T-helper 1 cell treated with Interleukin-12 subunit alpha and Interleukin-12 subunit beta and Interleukin-4 antibody, amounts not matched to agents 30 μg/mL and 1 μg/mL, for 36 hours (primary cell): ENCODE measurements around the gene SLC2A4RG.

Source experiments
- H3K27ac Mint-ChIP-seq: one replicate; pipeline ENCODE4 v1.8.0; 2021; ENCODE audit warnings: mild to moderate bottlenecking, mixed read lengths
- H3K27me3 Mint-ChIP-seq: one replicate; pipeline ENCODE4 v1.8.0; 2021; ENCODE audit warnings: low read depth, mixed read lengths
- H3K36me3 Mint-ChIP-seq: one replicate; pipeline ENCODE4 v1.8.0; 2021; ENCODE audit warnings: low read depth, mixed read lengths
- H3K4me1 Mint-ChIP-seq: one replicate; pipeline ENCODE4 v1.8.0; 2021; ENCODE audit warnings: low read depth, mixed read lengths
- H3K4me3 Mint-ChIP-seq: one replicate; pipeline ENCODE4 v1.8.0; 2021; ENCODE audit warnings: mild to moderate bottlenecking, moderate library complexity, mixed read lengths
- H3K9me3 Mint-ChIP-seq: one replicate; pipeline ENCODE4 v1.8.0; 2021; ENCODE audit warnings: mixed read lengths

Gene SLC2A4RG

DNA sequence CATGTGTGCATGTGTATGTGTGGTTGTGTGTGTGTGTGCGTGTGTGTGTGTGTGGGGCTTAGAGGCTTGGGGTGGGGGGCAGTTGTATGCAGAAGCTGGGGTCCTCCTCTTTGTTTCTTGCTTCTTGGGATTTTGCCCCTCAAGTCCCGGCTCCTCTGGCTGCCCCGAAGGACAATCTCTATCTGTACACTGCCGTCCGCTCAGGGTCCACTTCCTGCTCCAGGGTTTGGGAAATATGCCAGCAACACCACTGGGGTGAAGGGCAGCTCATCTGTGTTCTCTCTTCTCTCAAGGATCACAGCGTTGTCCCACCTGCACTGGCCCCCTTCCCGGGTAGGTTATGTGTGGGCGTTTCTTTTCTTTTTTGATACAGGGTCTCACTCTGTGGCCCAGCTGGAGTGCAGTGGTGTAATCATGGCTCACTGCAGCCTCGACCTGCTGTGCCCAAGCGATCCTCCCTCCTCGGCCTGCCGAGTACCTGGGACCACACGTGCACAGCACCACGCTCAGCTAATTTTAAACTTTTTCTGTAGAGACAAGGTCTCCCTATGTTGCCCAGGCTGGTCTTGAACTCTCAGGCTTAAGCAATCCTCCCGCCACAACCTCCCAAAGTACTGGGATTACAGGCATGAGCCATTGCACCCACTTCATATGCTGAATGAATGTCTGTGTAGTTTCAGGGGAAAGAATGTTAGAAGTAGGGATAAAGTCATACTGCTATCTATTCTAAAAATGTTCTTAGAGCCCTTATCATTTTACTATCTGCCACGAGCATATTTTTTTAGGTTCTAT lies 25.7 kb downstream of the SLC2A4RG start:
- no peaks in the 10 kb centered on the region for H3K4me1 Mint-ChIP-seq
- no peaks in the 10 kb centered on the region for H3K9me3 Mint-ChIP-seq
- no peak overlapping the region for H3K27ac Mint-ChIP-seq
- no peaks in the 10 kb centered on the region for H3K36me3 Mint-ChIP-seq
- peaks cover 15% of the 10 kb centered on the region for H3K27me3 Mint-ChIP-seq
- no peak overlapping the region for H3K4me3 Mint-ChIP-seq

DNA sequence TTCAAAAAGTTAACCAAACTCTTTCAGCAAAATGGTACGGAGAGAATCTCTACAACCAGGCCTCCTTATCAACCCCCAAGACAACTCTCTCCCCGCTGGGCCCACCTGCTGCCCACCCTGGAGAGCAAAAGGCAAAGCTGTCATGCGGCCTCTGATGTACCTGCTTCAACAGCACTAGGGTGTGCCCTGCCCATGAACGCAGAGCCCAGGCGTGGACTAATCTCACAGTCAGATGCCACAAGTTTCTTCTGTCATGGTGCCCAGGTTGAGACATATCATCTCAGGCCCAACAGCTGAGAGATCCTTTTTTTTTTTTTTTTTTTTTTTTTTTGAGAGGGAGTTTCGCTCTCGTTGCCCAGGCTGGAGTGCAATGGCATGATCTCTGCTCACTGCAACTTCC lies 26.3 kb downstream of the SLC2A4RG start:
- Mint-ChIP-seq H3K36me3 (no peaks in the 10 kb centered on the region), H3K9me3 (no peaks in the 10 kb centered on the region)

DNA sequence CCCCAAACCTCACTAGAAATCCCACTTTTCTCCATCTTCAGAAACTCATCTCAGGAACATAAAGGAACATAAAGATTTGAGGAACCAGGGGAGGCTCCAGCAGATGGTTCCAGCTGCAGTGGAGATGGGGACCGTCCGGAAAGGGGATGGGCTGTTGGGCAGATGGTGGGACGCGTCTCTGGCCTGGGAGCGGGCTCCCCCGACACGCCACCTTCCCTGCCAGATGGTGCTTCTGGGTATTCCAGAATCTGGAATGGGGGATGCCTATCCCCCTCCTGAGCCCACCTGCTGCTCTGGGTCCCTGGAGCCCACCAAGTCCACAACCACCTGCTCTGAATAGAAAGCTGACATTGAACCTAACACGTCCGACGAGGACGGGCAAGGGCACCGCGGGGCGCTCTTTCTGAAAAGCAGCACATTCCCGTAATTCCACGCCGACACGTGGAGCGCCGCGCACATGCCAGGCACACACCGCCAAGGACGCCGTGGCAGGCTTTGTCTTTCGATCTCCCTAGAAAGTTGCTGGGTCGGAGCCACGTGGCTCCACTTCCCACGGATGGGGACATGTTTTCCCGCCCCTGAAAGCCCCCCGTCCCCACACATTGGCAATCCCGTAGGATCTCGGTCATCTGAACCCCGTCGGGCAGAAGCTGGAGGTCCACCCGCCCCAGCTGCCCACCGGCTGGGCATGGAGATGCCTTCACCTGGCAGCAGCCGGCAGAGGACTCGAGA lies 27.3 kb downstream of the SLC2A4RG start:
- Mint-ChIP-seq H3K27me3 (peaks cover 15% of the 10 kb centered on the region), H3K4me3 (no peak overlapping the region), H3K27ac (no peak overlapping the region), H3K9me3 (no peaks in the 10 kb centered on the region), H3K36me3 (no peaks in the 10 kb centered on the region), H3K4me1 (no peaks in the 10 kb centered on the region)

More for the DNA sequence above, 26.3 kb downstream of the SLC2A4RG start:
- H3K4me3 Mint-ChIP-seq, result no peak overlapping the region
- no peaks in the 10 kb centered on the region for H3K4me1 Mint-ChIP-seq
- H3K27ac Mint-ChIP-seq, result no peak overlapping the region
- peaks cover 15% of the 10 kb centered on the region for H3K27me3 Mint-ChIP-seq

GRCh38 chr20:63767456-63767855 lies 27.9 kb downstream of the SLC2A4RG start:
- Mint-ChIP-seq H3K9me3 (no peaks in the 10 kb centered on the region), H3K4me1 (no peaks in the 10 kb centered on the region), H3K27ac (no peak overlapping the region), H3K36me3 (no peaks in the 10 kb centered on the region), H3K4me3 (no peak overlapping the region), H3K27me3 (peaks cover 9% of the 10 kb centered on the region)

DNA sequence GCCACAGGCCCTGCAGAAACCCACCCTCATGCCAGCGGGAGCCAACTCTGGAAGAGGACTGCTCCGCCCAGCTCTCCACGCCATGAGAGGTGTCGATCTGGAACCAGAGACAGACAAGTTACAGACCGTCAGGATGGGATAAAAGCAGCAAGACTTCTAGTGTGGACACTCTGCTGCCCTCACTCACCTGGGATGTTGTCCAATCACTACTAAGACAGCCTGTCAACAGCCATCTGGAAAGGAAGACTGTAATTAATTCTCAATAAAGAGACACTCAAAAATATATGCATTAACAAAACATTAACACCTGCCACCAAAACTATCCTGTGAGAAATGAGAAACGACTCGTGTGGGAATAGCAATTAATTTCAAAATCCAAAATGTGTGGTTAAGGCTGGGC lies 28.3 kb downstream of the SLC2A4RG start:
- H3K27ac Mint-ChIP-seq, result no peak overlapping the region
- no peaks in the 10 kb centered on the region for H3K9me3 Mint-ChIP-seq
- peaks cover 6% of the 10 kb centered on the region for H3K27me3 Mint-ChIP-seq
- no peaks in the 10 kb centered on the region for H3K36me3 Mint-ChIP-seq
- no peak overlapping the region for H3K4me3 Mint-ChIP-seq
- H3K4me1 Mint-ChIP-seq, result no peaks in the 10 kb centered on the region

DNA sequence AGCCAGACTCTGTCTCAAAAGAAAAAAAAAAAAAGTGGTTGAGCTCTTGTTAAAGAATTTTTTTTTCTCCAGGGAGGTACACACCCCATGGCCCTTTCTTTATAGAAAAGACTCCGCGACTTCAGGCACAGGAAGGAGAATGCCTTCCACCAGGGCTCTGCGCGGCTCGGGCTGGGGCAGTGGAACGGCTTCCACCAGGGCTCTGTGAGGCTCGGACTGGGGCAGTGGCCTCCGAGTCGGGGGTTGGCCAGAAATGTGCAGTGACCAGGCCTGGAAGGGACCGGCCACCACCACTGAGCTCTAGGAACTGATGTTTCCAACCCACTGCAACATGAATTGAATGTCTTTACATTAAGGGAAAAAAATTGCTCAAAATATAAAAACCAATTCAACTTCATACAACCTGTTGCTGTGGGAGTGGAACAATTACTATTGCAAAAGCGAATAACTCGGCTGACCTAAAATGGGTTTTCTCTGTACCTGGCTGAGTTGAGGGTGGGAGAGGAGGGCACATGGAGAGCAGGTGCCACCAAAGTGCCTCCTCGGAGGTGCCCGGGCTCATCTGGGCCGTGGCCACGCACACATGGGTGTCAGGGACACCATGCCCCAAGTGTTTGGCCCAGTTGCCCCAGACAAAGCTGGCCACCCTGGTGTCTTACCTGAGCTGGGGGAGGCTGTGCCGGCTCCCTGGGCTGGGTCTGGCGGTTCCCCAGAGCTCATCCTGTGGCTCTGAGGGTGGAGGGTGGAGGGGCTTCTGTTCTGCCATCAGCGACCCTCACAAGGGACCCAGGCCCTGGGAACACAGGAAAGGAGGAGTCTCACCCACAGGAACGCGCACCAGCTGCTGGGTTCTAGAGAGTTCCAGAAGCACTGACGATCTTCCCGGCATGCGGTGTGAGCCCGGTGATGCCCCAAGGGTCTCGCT lies 29.3 kb downstream of the SLC2A4RG start:
- no peaks in the 10 kb centered on the region for H3K4me1 Mint-ChIP-seq
- no peaks in the 10 kb centered on the region for H3K9me3 Mint-ChIP-seq
- no peaks in the 10 kb centered on the region for H3K27me3 Mint-ChIP-seq
- no peak overlapping the region for H3K4me3 Mint-ChIP-seq
- H3K36me3 Mint-ChIP-seq, result no peaks in the 10 kb centered on the region
- H3K27ac Mint-ChIP-seq, result no peak overlapping the region

- Mint-ChIP-seq H3K4me3 (no peak overlapping the region), H3K27ac (no peak overlapping the region), H3K36me3 (no peaks in the 10 kb centered on the region)
These were observed 30.4 kb downstream of the SLC2A4RG start for GRCh38 chr20:63769891-63770474.

GRCh38 chr20:63771046-63771707 lies 31.6 kb downstream of the SLC2A4RG start:
- Mint-ChIP-seq H3K4me3 (no peak overlapping the region), H3K27me3 (no peaks in the 10 kb centered on the region), H3K36me3 (no peaks in the 10 kb centered on the region), H3K9me3 (no peaks in the 10 kb centered on the region), H3K4me1 (no peaks in the 10 kb centered on the region), H3K27ac (no peak overlapping the region)

More at GRCh38 chr20:63769891-63770474, 30.4 kb downstream of the SLC2A4RG start:
- H3K27me3 Mint-ChIP-seq, result no peaks in the 10 kb centered on the region
- no peaks in the 10 kb centered on the region for H3K9me3 Mint-ChIP-seq
- no peaks in the 10 kb centered on the region for H3K4me1 Mint-ChIP-seq

DNA sequence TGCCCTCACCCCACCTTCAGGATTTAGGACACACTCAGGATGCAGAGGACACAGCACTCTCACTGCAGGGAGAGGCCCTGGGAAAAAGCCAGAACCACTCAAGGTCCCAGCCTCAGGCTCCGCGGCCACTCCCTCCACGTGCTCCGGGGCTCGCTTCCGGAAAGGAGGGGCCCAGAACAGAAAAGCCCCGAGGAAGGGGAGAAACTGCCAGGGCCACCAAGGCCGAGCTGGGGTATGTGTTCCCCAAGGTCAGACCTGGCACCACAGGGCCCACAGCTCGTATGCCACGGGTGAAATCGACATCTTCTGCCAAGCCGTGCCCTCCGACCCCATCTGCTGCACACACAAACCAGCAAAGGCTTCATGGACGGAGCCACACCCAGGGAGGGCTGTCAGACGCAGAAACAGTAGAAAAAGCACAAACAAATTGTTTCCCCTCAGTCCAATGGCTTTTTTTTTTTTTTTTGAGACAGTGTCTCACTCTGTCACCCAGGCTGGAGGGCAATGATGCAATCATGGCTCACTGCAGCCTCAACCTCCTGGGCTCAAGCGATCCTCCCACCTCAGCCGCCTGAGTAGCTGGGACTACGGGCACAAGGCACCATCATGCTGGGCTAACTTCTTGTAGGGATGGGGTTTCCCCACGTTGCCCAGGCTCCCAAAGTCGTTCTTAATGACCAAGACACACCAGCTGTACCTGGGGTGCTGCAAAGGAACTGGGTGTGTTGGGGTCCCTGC lies 33.4 kb downstream of the SLC2A4RG start:
- no peak overlapping the region for H3K4me3 Mint-ChIP-seq
- no peak overlapping the region for H3K27ac Mint-ChIP-seq
- H3K4me1 Mint-ChIP-seq, result no peaks in the 10 kb centered on the region
- no peaks in the 10 kb centered on the region for H3K36me3 Mint-ChIP-seq
- H3K27me3 Mint-ChIP-seq, result no peaks in the 10 kb centered on the region
- H3K9me3 Mint-ChIP-seq, result no peaks in the 10 kb centered on the region

GRCh38 chr20:63773571-63774241 lies 34.1 kb downstream of the SLC2A4RG start:
- no peaks in the 10 kb centered on the region for H3K27me3 Mint-ChIP-seq
- no peaks in the 10 kb centered on the region for H3K9me3 Mint-ChIP-seq
- no peaks in the 10 kb centered on the region for H3K4me1 Mint-ChIP-seq
- H3K36me3 Mint-ChIP-seq, result no peaks in the 10 kb centered on the region
- no peak overlapping the region for H3K4me3 Mint-ChIP-seq
- H3K27ac Mint-ChIP-seq, result no peak overlapping the region

GRCh38 chr20:63774306-63774705 lies 34.7 kb downstream of the SLC2A4RG start:
- no peaks in the 10 kb centered on the region for H3K27me3 Mint-ChIP-seq
- H3K36me3 Mint-ChIP-seq, result no peaks in the 10 kb centered on the region
- H3K4me3 Mint-ChIP-seq, result no peak overlapping the region
- no peaks in the 10 kb centered on the region for H3K4me1 Mint-ChIP-seq
- no peaks in the 10 kb centered on the region for H3K9me3 Mint-ChIP-seq
- no peak overlapping the region for H3K27ac Mint-ChIP-seq

GRCh38 chr20:63775096-63775978 lies 35.8 kb downstream of the SLC2A4RG start:
- no peaks in the 10 kb centered on the region for H3K9me3 Mint-ChIP-seq
- no peak overlapping the region for H3K27ac Mint-ChIP-seq
- no peaks in the 10 kb centered on the region for H3K4me1 Mint-ChIP-seq
- H3K36me3 Mint-ChIP-seq, result no peaks in the 10 kb centered on the region
- H3K27me3 Mint-ChIP-seq, result no peaks in the 10 kb centered on the region
- H3K4me3 Mint-ChIP-seq, result no peak overlapping the region
